GM20000 (cell line): ENCODE results near the gene RAPGEF3.
A peak's percentile ranks its signal among the peaks of the same experiment; 100 is the strongest.

Experiments used
- DNase-seq: peaks from one replicate; pipeline ENCODE4 v3.0.0; 2012; ENCODE audit warnings: low spot score
- CTCF ChIP-seq: IDR thresholded peaks from 2 replicates; pipeline ENCODE4 v1.5.1; 2012; ENCODE audit warnings: mild to moderate bottlenecking, control low read depth; ENCODE audit errors: extremely low read depth, missing control alignments

The RAPGEF3 gene

GRCh38 chr12:47758834-47759690 lies at the start of gene RAPGEF3:
Gene RAPGEF3 (minus strand): TSS chr12:47758880. CDS start chr12:47758556, 324 bp downstream.
- TF ChIP-seq CTCF: peak; percentile 61
- peak; percentile 86 for DNase-seq

- no peak for TF ChIP-seq CTCF
- peak; percentile 68 for DNase-seq
Measured at GRCh38 chr12:47808050-47808449, 49.4 kb upstream of the RAPGEF3 start.

GRCh38 chr12:47807338-47807737 lies 48.7 kb upstream of the RAPGEF3 start:
- no peak for DNase-seq
- TF ChIP-seq CTCF: no peak

- no peak for TF ChIP-seq CTCF
- no peak for DNase-seq
Measured at GRCh38 chr12:47805417-47805816, 46.7 kb upstream of the RAPGEF3 start.

GRCh38 chr12:47804171-47804570 lies 45.5 kb upstream of the RAPGEF3 start:
- no peak for TF ChIP-seq CTCF
- DNase-seq: no peak

GRCh38 chr12:47803191-47803875 lies 44.7 kb upstream of the RAPGEF3 start:
- DNase-seq: no peak
- TF ChIP-seq CTCF: no peak

GRCh38 chr12:47802312-47802711 lies 43.6 kb upstream of the RAPGEF3 start:
- TF ChIP-seq CTCF: no peak
- no peak for DNase-seq
